ENCODE results near the gene IGFBP4. TPM values are rescaled to one million over a fixed set of nuclear protein-coding genes. Genes with fewer than 3 reads are reported as not detected.

Gene IGFBP4
- total RNA-seq, 2 experiments from 2014 or later: 5.6 to 6.5 TPM

DNA sequence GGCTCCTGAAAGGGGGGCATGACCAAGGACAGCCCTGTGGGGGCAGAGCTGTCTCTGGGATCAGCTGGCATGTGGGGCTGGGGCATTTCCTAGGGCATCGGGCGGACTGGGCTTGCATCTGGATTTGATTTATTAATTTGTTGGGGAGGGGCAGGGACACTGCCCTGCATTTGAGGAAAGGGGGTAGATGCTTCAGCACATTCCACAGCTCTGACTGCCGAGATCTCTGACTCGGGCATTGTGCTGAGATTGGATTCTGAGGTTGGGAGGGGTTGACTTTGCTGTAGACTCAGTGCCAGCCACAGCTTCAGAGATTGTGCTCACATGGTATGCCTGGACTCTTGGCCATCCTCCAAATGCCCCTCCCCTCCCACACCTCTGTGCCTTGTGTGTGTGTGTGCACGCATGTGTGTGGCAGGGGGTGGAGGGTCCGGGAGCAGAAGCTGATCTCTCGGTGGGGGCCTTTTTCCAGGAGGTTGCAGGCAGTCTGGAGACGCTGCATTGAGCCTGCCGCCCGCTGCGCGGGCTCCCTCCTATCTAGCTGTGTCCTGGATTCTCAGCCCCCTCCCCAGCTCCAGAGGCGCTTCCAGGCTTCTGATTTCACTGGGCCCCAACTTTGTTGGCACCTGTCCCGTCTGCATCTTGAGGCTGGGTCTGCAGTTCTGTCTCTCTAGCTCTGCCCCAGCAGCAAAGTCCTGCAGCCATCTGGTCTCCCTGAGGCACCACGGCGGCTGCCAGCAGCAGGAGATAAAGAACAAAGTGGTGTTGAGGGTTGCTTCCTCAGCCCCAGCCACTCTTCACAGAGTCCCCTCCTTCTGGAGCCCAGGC, 14.9 kb downstream of the IGFBP4 start:
- no peak overlapping the region for H3K4me3 Mint-ChIP-seq
- peaks cover 4% of the 10 kb centered on the region for H3K27me3 Mint-ChIP-seq
- no peaks in the 10 kb centered on the region for H3K9me3 Mint-ChIP-seq
- no peak for DNase-seq
- H3K27ac Mint-ChIP-seq: no peak overlapping the region
- no peaks in the 10 kb centered on the region for H3K4me1 Mint-ChIP-seq
- no peaks in the 10 kb centered on the region for H3K36me3 Mint-ChIP-seq

DNA sequence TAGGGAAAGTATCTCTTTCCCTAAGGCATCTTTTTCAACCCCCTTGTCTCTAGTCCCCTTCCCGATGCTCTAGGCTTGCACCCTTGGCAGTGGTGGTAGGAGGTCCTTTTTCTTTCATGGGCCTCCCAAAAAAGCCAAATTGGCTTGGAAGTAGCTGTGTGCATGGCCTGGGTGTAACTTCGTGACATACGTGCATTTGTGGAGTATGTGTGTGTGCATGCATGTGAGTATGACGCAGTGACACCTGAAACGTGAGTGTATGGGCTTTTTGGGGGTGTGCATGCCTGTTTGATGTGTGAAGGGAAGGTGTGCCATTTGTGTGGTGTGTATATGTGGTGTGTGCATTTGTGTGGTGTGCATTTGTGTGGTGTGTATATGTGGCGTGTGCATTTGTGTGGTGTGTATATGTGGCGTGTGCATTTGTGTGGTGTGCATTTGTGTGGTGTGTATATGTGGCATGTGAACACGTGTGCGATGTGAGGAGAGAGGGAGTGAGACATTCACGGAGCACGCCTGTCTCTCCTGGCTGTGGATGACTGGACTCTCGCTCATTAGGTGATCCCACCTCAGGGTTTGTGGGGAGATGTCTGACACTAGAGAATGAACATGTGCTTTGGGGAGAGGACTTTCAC, 15.7 kb downstream of the IGFBP4 start:
- Mint-ChIP-seq H3K27ac (no peak overlapping the region), H3K4me3 (no peak overlapping the region), H3K4me1 (no peaks in the 10 kb centered on the region), H3K36me3 (no peaks in the 10 kb centered on the region), H3K9me3 (no peaks in the 10 kb centered on the region), H3K27me3 (peaks cover under 1% of the 10 kb centered on the region)
- DNase-seq: no peak

DNA sequence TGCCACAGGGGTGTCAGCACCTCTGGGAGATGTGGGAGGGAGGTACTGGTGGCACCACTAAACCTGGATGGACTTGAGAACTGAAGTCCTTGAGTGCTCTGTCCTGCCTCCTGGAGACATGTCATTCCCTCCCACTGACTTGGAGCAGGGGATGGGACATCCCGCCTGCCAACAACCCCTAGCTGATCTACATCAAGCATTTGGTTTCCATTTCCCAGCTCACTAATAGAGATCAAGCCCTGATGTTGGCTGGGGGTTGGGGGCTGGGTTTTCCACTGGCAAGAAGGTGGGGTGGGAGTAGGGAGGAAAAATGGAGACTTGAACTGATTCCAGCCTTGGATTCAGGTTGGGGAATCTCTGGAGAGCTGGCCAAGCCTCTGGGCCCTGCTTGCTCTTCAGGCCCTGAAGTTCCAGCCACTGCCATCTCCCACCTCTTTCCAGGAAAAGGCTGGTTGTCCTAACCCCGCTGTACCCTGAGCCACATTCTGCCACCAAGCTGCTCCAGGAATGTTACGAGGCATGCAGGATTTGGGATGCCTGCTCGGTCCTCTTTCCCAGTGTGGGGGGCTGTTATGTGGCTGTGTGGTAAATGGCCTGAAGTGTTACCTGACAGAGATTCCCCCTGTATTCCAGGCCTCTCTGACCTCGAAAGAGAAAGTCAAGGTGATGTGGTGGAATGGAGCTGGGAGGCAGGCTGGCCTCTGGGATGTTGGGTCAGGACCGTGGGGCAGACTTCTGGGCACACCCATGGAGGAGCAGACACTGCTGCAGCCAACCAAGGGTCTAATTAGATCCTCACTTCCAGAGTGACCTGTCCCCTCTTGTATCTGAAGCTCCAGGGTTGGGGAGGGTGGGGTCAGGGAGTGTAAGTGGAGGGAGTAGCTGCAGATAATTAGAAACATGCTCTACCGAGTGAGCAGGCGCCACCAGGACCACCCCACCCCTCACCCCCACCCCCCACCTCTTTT, 16.7 kb downstream of the IGFBP4 start:
- Mint-ChIP-seq H3K4me1 (no peaks in the 10 kb centered on the region), H3K9me3 (no peaks in the 10 kb centered on the region), H3K36me3 (no peaks in the 10 kb centered on the region), H3K4me3 (no peak overlapping the region), H3K27ac (no peak overlapping the region), H3K27me3 (no peaks in the 10 kb centered on the region)
- no peak for DNase-seq

DNA sequence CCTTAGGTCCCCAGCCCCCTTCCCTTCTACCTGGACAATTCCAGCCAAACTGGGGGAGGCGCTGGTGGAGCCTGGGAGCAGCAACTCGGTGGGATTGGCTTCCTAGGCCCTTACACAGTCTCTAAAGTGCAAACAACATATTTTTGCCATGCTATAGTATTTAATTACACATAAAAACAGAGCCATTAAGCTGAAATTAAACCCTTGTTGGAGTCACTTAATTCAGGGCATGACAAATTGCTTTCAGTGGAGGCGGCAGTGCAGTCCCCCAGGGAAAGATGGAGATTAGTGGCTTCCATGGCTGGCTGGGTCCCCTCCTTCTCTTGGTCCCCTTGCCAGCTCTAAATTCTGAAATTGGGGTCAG, 17.3 kb downstream of the IGFBP4 start:
- H3K4me3 Mint-ChIP-seq: no peak overlapping the region
- DNase-seq: no peak
- H3K9me3 Mint-ChIP-seq: no peaks in the 10 kb centered on the region
- H3K4me1 Mint-ChIP-seq: no peaks in the 10 kb centered on the region
- H3K36me3 Mint-ChIP-seq: no peaks in the 10 kb centered on the region
- no peaks in the 10 kb centered on the region for H3K27me3 Mint-ChIP-seq
- no peak overlapping the region for H3K27ac Mint-ChIP-seq

DNA sequence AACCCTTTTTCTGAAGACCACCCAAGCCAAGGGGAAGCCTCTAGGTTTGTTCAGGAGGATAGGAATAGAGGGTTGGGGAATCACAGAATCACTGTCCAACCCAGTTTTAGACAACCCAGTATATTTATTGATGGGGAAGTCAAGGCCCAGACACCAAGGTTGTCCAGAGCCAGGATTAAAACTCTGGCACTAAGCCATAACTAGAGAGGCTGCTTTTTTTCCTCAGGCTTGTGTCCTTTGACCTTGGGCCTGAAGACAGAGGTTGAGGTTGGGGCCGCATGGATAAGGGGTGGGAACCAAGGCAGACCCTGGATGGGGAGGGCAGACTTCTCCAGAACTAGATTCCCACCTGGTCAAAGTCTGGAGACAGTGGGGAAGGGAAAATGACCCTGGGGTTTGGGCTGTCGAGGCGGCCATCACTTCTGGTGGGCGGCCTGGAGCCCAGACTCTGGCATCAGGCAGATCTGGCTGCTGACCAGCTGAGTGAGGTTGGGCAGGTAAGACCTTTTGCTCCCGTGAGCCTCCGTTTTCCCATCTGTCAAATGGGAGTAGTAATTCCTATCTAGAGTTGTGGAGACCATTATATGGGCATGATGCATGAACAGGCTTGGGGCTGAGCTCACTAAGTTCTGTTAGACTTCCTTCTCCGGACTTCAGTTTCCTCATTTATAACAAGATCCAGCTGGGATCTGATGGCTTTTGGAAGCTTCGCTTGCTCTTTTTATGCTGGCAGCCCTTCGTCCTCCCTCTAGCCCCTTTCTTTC, 17.9 kb downstream of the IGFBP4 start:
- Mint-ChIP-seq H3K4me1 (no peaks in the 10 kb centered on the region), H3K36me3 (no peaks in the 10 kb centered on the region), H3K4me3 (no peak overlapping the region), H3K9me3 (no peaks in the 10 kb centered on the region), H3K27ac (no peak overlapping the region), H3K27me3 (no peaks in the 10 kb centered on the region)
- no peak for DNase-seq

DNA sequence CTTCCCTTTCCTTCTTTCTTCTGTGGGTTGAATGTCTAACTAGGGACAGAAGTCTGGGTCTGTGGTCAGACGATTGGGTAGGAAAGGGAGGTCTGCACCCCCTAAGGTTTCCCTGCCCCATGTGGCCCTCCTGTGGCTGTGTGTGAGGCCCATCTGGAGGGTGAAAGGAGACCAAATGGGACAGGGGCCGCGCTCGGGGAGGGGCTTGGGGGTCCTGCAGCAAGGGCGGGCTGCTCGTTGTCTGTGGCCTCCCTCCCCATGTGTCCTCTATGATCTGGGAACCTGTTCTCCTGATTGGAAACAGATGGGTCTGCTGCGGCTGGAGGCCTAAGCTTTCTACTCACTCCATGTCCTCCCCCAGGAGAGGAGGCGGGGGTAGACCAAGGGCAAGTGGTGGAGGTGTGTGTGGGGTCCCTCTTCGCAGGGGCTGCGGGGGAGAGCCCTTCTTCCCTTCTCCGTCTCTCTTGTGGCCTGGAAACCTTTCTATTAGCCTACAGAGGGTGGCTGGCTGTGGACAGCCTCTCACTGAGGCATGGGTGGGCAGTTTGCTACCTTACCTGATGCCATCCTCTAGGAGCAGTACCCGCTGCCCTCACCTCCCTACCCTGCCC, 18.6 kb downstream of the IGFBP4 start:
- Mint-ChIP-seq H3K27ac (no peak overlapping the region), H3K4me3 (no peak overlapping the region)

DNA sequence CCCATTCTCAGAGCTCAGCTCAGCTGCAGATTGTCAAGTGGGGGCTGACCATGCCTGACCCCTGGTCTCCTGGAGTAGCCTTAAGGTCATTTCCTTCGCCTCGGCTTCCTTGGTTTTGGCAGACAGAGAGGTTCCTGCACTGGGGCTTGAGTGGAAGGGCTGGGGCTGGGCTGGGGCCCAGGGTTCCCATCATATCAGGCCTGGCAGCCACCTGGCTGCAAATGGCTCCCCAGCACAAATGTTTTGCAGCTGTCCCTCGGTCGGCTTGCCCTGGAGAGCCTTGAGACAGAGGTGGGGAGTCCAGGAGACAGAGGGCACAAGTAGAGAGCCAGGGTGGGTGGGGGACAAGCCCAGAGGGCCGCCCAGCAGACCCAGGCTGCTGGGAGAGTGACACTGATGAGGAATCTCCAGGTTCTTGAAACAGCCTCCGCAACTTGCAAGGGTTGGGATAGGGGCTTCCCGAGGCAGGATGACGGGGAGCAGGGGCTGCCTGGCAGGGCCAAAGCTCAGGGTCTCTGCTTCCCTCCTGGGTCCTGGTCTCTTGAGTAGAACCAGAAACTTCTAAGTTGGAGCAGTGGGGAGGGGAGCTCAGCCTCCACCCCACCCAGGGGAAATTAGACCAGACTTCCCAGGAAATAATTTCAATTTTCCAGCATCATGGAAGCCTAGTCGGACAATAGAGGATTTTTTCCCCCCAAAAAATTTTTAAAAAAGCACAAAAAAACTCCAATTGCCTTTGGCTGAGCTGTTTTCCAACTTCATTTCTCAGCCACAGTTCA, 19.3 kb downstream of the IGFBP4 start:
- Mint-ChIP-seq H3K4me3 (no peak overlapping the region), H3K27ac (no peak overlapping the region), H3K4me1 (no peaks in the 10 kb centered on the region), H3K9me3 (no peaks in the 10 kb centered on the region), H3K36me3 (no peaks in the 10 kb centered on the region), H3K27me3 (peaks cover 4% of the 10 kb centered on the region)
- no peak for DNase-seq

More for the DNA sequence above, 18.6 kb downstream of the IGFBP4 start:
- Mint-ChIP-seq H3K4me1 (no peaks in the 10 kb centered on the region), H3K27me3 (peaks cover 2% of the 10 kb centered on the region), H3K9me3 (no peaks in the 10 kb centered on the region), H3K36me3 (no peaks in the 10 kb centered on the region)
- no peak for DNase-seq

DNA sequence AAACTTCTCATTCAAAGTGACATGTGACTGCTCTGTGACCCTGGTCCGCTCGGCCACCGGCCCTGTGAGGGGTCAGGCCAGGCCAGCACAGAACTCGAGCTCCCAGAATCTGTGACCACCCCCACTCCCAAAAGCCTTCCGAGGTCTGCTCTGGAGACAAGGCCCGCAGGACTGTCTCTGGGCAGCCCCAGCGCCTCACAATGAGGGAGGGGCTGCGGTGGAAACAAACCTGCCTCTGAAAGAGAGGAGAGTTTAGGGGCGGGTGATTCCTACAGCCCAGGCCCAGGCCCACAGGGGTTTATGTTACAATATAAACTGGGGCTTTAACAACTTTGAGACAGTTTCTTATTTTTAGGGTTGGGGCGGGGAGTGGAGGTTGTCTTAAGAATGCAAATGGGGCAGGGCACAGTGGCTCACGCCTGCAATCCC, 19.9 kb downstream of the IGFBP4 start:
- H3K9me3 Mint-ChIP-seq: no peaks in the 10 kb centered on the region
- H3K27me3 Mint-ChIP-seq: peaks cover 4% of the 10 kb centered on the region
- no peaks in the 10 kb centered on the region for H3K36me3 Mint-ChIP-seq
- H3K4me3 Mint-ChIP-seq: no peak overlapping the region
- no peak overlapping the region for H3K27ac Mint-ChIP-seq
- no peak for DNase-seq
- no peaks in the 10 kb centered on the region for H3K4me1 Mint-ChIP-seq

DNA sequence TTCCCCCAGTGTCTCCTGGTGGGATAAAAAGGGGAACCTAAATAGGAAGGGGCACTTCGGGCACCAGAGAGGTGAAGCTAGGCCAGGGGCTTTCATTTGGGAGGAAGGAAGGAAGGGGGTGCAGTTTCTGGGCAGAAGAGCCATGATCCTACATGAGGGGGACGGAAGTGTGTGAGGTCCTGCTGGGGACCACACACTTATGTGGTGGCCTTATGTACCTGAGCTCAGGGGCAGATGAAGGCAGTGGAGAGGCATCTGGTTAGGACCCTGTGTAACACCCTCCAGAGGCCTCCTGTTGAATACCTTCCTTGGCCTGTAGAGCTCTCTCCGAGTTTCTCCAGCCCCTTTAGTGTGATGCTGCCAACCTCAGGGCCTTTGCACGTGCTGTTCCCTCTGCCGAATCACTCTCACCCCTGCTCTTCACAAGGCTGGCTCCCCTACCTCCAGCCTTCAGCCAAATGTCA, 21.2 kb downstream of the IGFBP4 start:
- H3K36me3 Mint-ChIP-seq: no peaks in the 10 kb centered on the region
- H3K9me3 Mint-ChIP-seq: no peaks in the 10 kb centered on the region
- no peaks in the 10 kb centered on the region for H3K4me1 Mint-ChIP-seq
- no peak overlapping the region for H3K27ac Mint-ChIP-seq
- H3K4me3 Mint-ChIP-seq: no peak overlapping the region
- no peak for DNase-seq
- H3K27me3 Mint-ChIP-seq: peaks cover 4% of the 10 kb centered on the region

DNA sequence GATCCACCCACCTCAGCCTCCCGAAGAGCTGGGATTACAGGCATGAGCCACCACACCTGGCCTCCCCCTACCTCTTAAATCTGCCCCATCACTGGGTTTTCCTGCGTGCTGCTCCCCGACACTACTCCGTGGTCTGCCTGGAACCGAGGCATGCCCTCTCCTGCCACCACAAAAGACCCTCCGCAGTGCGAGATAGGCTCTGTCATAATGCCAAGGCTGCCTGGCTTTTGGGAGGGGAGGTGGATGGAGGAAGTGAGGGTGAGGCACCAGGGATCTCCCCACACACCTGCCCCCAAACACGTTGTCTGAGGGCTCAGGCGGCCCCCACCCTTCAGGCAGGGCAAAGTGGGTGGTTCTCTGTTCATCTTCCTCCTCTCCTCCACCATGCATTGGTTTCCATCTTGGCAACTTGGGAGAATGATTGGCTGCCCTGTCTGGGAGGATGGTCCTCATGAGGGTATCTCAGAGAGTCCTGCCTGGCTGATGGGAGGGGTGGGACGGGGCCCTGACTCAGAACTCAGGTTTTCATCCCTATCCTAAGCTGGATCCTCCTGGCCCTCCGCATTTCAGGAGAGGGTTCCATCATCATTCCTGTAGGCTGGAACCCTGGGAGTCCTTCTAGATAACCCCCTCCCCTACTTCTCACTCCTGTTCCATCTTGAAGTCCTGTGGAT, 23.2 kb downstream of the IGFBP4 start:
- no peak for DNase-seq
- no peak overlapping the region for H3K27ac Mint-ChIP-seq
- no peak overlapping the region for H3K4me3 Mint-ChIP-seq
- H3K36me3 Mint-ChIP-seq: no peaks in the 10 kb centered on the region
- H3K27me3 Mint-ChIP-seq: peaks cover 4% of the 10 kb centered on the region
- H3K4me1 Mint-ChIP-seq: no peaks in the 10 kb centered on the region
- no peaks in the 10 kb centered on the region for H3K9me3 Mint-ChIP-seq

DNA sequence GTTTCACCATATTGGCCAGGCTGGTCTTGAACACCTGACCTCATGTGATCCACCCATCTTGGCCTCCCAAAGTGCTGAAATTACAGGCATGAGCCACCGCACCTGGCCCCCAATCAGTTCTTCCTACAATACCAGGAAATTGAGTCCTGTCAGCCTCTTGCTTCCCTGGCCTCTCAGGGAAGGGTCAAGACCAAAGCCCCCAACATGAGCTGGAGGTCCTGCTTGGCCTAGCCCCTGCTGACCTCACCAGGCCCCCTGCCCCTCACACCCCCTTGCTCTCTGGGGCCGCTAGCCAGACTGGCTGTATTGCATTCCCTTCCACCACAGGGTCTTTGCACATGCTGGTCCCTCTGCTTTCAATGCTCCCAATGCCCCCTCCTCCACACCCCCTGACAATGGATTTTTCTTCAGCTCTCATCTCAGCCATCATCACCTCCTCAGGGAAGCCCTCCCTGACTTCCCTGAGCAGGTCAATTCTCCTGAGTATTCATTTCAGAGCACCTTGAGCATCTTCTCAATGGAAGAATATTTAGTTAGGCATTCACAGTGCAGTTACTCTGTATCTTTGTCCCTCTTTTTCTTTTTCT, 24.1 kb downstream of the IGFBP4 start:
- no peak for DNase-seq
- Mint-ChIP-seq H3K9me3 (no peaks in the 10 kb centered on the region), H3K4me1 (no peaks in the 10 kb centered on the region), H3K36me3 (no peaks in the 10 kb centered on the region), H3K4me3 (no peak overlapping the region), H3K27me3 (peaks cover 4% of the 10 kb centered on the region), H3K27ac (no peak overlapping the region)

DNA sequence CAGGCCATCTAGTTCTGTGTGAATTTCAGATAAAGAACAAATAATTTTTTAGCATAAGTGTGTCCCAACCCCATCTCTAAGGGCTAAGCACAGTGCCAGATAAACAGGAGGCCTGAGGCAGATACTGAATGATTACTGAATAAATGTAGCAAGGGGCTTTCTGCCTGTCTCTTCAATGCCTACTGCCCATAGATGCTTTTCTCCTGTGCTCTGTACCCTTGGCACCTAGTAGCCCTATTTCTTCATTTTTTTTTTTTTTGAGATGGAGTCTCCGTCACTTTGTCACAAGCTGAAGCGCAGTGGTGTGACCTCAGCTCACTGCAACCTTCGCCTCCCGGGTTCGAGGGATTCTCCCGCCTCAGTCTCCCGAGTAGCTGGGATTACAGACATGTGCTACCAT, 25.3 kb downstream of the IGFBP4 start:
- H3K36me3 Mint-ChIP-seq: no peaks in the 10 kb centered on the region
- H3K9me3 Mint-ChIP-seq: no peaks in the 10 kb centered on the region
- no peak for DNase-seq
- no peaks in the 10 kb centered on the region for H3K4me1 Mint-ChIP-seq
- no peak overlapping the region for H3K27ac Mint-ChIP-seq
- H3K4me3 Mint-ChIP-seq: no peak overlapping the region
- peaks cover 4% of the 10 kb centered on the region for H3K27me3 Mint-ChIP-seq
